HG02642 (cell line): ENCODE measurements around the gene CLCN7.
A peak's percentile ranks its signal among the peaks of the same experiment; 100 is the strongest.
"Not testable (repeated sequence)": the region's sequence is repeated elsewhere in the genome, so short reads cannot be mapped to it uniquely, and the experiment has no call there.

ENCODE experiments used
- ATAC-seq: cut with Tn5 transposase; IDR thresholded peaks from one replicate; pipeline ENCODE4 v1.9.1; 2021; ENCODE audit warnings: mild to moderate bottlenecking; ENCODE audit not compliant: unreplicated experiment, poor library complexity

Gene CLCN7

DNA sequence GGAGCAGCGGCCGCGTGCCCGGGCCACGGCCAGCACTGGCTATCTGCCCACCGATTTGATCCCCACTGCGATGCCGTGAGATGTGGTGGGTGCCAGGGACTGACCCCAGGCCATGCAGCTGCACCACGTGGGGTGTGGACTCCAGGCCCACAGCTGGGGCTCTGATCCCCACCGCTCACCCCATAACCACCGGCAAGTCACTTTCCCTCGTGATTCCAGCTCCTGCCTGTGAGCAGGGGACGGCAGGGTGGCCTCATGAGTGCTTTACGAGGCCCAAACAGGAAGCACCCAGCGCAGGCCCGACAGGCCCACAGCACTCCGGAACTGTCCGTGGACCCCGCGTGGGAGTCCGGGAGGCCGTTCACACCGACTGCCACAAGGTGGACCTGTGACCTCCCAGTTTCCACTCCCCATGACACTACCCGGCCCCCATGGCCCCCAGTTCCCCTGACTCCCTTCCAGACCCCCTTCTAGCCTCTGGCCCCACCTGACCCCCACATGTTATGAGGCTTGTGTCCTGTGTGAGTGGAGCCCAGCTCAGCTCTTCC, 13.3 kb upstream of the CLCN7 start:
- no peak for ATAC-seq

DNA sequence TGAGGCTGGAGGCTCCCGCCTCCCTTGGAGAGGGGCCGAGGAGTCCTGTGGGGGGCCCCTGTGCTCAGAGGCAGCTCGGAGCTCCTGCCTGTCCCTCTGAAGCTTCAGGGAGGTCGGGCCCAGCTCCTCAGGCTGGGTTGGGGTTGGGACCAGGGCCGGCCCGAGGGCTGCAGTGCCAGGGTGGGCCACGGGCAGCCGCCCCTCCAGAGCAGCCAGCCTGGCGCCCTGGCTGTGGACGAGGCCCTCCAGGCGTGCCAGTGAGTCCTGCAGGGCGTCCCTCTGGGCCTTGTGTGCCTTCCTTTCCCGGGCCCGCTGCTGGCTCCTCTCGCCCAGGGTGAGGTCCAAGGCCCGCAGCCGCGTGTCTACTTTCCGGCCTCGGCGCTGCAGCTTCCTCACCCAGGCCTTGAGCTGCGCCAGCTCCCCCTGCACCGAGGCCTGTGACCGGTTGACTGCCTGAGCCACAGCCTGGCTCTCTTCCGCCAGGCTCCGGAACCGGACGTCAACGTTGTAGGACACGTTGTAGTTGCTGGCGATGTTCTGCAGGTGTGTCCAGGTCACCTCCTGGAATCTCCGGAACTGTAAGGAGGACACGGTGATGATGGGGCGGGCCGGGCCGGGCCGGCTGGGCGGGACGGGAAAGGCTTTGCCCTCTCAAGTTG, 12.7 kb upstream of the CLCN7 start:
- no peak for ATAC-seq

DNA sequence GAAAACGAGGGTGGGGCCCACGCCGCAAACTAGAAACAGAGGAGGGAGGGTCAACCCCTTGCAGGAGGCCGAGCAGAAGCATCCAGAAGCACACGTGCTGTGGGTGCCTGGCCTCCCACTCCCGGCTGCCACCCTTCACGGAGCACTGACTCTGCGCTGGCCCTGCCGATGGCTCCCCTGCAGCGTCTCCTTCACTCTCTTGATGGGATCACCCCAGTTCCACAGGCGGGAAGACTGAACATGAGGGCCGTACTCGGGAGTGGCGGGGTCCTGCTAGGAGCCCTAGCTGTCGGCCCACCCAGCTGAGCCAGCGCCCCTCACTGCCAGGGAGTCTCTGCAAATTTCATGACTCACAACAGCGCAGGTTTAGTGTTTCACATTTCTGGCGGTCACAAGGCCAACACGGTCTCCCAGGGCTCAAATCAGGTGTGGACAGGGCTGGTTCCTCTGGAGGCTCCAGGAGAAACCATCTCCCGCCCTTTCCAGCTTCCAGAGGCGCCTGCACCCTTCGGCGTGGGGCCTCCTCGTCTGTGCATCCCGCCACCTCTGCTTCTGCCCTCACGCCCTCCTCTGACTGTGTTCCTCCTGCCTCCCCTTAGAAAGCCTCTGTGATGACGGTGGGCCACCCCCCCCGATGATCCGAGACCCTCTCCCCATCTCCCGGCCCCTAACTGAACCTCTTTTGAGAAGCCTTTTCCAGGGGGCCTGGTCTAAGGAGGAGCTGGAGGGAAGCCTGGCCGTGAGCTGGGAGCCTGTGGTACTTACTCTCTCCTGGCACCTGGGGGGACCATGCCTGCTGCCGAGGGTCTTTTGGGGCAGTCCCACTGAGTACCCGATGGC, 11.9 kb upstream of the CLCN7 start:
- no peak for ATAC-seq

DNA sequence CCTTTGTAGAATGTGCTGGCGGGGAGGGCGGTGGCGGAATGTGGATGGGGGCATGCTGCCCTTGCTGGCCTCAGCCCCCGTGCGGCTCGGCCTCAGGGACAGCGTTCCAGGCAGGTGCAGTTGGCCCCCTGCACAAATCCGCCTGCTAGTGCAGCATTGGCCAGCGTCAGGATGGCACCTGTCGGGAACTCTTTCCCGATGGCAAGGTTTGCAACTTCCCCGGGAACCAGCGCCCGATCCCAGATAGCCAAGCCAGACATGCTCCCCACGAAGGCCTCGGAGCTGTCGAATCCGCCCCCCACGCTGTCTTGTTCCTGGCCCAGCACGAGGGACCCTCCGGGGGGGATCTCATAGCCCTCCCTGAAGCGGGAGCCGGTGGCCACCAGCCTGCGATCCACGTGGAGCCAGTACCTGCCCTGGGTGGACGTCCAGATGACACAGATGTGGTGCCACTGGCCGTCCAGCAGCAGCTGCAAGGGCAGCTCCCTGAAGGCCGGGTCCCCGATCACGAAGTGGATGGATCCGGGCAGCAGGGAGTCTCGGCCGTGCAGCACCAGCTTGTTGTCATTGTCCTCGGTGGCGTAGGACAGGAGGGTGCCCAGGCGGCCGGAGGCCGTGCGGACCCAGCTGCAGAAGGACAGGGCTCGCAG, 11.1 kb upstream of the CLCN7 start:
- no peak for ATAC-seq

DNA sequence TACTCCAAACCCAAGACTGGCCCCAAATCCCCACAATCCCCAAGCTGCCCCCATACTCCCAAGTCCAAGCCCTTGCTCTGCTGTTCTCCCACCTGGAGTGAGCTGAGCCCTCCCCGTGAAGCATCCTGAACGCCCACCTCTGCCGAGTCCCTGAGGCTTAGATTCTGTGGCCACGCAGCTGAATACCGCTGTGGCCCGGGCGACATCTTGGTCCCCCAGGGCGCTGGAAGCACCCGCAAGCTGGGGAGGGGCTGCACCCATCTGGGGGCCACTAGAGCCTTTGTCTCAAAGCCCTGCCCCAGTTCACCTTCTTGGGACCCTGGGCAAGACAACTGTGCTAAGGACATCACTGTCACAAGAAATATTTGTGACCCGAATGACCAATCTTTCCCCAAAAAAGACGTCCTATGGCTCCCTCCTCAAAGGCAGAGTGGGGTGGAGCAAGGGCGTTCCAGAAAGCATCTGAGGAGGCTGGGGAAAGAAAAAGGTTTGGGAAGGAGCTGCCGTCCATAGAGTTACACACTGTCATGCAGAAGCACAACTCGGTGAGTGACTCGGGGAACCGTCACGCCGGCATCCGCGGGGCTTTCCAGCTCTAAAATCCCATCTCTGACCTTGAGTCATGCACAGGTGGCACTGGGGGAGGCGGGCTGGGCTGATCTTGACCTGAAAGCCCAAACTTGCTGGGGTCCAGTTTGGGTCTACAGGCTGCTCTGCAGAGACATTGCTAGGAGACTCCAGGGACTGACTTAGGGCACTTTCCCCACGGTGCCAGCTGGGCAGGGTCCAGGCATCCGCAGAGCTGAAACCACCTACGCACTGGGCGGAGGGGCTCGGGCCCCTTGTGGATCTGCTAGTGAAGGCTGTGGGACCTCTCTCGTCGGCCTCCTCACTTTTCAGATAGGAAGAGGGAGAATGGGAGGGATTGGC, 7.3 kb upstream of the CLCN7 start:
- ATAC-seq, result no peak

- ATAC-seq, result not testable (repeated sequence)
Measured at GRCh38 chr16:1478937-1479336, 4.1 kb upstream of the CLCN7 start.

GRCh38 chr16:1477033-1477432, 2.2 kb upstream of the CLCN7 start:
- ATAC-seq, result no peak

DNA sequence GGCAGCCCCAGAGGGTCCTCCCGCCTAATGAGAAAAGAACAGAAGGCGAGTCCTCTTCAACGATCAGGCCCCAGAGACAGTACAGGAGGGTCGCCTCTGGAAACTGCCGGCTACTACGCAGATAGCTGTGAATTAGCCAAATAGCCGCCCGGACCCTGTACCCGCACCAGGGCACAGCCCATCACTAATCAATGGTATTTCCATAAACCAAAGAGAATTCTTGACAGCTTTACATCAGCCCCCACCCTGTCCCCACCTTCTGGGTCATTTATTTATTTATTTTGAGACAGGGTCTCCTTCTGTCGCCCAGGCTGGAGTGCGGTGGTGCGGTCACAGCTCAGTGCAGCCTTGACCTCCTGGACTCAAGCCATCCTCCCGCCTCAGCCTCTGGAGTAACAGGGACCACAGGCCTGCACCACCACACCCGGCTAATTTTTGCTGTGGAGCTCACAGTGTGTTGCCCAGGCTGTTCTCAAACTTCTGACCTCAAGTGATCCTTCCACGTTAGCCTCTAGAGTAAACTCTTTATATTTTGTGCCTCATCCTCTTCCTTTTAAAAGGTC, 805 bp upstream of the CLCN7 start:
- no peak for ATAC-seq

- peak; percentile 27 for ATAC-seq
Measured at GRCh38 chr16:1474082-1474795, 589 bp downstream of the CLCN7 start.

GRCh38 chr16:1472974-1473373, 1.9 kb downstream of the CLCN7 start:
- no peak for ATAC-seq

- ATAC-seq, result no peak
Measured at GRCh38 chr16:1471569-1472194, 3.1 kb downstream of the CLCN7 start.

DNA sequence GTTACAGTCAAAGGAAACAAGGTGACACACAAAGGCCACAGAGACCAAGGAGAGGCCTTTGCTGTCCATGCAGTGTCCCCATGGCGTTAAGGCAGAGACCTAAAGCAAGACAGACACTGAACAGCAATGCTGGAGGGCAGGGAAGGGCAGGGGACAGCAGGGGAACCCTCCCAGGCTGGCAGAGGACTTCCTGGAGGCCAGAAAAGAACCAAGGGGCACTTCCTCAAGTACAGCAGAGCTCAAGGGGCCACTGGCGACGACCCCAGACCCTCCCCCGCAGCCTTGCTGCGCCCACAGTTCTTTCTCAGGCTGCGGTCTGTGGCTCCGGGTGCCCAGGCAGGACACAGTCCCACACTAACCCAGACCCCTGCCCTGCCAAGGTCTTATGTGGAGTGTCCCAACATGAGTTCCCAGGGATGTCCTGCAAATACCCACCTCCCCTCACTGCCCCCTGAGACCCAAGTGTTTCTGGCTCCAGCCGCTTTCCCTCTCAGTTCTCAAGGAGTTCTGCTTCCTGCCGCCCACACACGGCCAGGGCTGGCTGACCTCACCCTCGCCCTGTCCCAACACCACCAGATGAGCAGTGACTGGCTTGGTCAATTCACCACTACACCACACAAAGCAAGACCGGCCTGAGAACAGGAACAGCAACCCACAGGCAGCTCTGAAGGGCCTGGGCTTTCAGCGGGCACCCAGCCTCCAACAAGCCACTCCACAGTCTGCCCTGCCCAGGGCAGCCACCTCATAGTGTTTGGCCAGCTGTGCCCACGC, 4.2 kb downstream of the CLCN7 start:
- ATAC-seq, result no peak

- ATAC-seq, result no peak
Measured at GRCh38 chr16:1469693-1470201, 5.1 kb downstream of the CLCN7 start.

GRCh38 chr16:1469141-1469540, 5.7 kb downstream of the CLCN7 start:
- ATAC-seq, result not testable (repeated sequence)

DNA sequence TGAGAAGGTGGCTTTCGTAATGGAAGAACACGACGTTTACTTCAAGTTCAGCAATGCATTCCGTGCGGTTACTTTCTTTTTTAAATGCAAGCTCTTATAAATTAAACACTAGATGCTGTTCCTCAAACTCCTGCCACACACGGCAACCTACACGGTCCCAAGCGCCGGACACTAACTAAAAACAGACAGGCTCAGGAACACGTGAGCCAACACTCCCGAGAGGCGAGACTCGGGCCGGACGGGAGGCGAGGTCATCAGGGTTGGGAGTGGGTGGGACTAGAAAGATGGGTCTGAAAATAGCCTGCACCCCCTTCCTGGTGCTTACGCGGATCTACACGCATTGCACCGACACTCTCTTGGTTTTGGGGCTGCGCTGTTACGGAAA, 6.4 kb downstream of the CLCN7 start:
- no peak for ATAC-seq

- ATAC-seq, result no peak
Measured at GRCh38 chr16:1466968-1467521, 7.8 kb downstream of the CLCN7 start.

DNA sequence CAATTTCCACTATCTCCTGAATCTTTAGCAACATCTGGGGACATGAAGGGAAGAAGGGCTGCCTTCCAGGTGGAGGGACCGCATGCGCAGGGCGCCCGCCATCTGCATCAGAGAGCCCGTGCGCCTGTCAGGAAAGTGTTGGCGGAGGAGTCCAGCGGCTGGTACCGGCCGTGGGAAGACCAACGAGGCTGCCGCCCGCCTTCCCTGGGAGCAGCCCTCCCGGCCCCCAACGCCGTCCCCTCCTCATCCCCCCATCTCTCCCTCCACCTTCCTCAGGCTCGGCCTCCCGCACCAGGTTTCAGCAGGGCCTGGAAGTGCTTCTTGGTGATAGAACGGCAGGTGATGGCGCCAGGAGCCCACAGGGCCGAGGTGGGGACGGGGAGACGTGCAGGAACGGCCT, 8.8 kb downstream of the CLCN7 start:
- no peak for ATAC-seq

DNA sequence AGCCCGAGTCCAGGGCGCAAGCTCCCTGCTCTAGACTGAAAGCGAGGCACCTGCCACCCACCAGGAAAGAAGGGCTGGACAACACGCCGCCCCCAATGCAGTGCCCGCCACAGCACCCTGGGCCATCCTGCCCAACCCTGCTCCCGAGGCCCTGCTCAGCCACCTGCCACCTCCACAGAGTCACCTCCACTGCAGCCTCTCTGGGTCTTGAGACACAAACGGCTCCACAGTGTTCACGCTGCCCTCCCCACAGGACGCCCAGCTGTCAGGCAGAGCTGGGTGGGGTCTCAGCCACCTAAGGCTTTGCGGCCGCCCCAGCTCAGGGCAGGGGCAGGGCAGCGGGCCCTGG, 9.3 kb downstream of the CLCN7 start:
- ATAC-seq, result no peak
